HG03439 (cell line): ENCODE data around the gene FBXL20.
"Not testable (repeated sequence)": the region's sequence is repeated elsewhere in the genome, so short reads cannot be mapped to it uniquely, and the experiment has no call there.

Source experiments
- ATAC-seq: cut with Tn5 transposase; IDR thresholded peaks from one replicate; pipeline ENCODE4 v1.9.1; 2021; ENCODE audit warnings: mild to moderate bottlenecking, moderate library complexity; ENCODE audit not compliant: unreplicated experiment

Gene FBXL20

GRCh38 chr17:39261286-39261685 is 140.1 kb downstream of the FBXL20 start:
- no peak for ATAC-seq

GRCh38 chr17:39252788-39253460 is 148.5 kb downstream of the FBXL20 start:
- ATAC-seq: no peak

GRCh38 chr17:39251997-39252396 is 149.4 kb downstream of the FBXL20 start:
- ATAC-seq: no peak

GRCh38 chr17:39250076-39250475 is 151.3 kb downstream of the FBXL20 start:
- ATAC-seq: not testable (repeated sequence)

- no peak for ATAC-seq
Observed at GRCh38 chr17:39246274-39246673, 155.2 kb downstream of the FBXL20 start.

- no peak for ATAC-seq
Observed at GRCh38 chr17:39244600-39245570, 156.5 kb downstream of the FBXL20 start.

GRCh38 chr17:39244016-39244599 is 157.3 kb downstream of the FBXL20 start:
- ATAC-seq: no peak

- ATAC-seq: no peak
Observed at GRCh38 chr17:39243155-39243554, 158.3 kb downstream of the FBXL20 start.

GRCh38 chr17:39240631-39241030 is 160.8 kb downstream of the FBXL20 start:
- ATAC-seq: no peak

- ATAC-seq: no peak
Observed at GRCh38 chr17:39239640-39240314, 161.6 kb downstream of the FBXL20 start.

GRCh38 chr17:39238311-39238972 is 163.0 kb downstream of the FBXL20 start:
- no peak for ATAC-seq

- no peak for ATAC-seq
Observed at GRCh38 chr17:39237586-39237985, 163.8 kb downstream of the FBXL20 start.

- ATAC-seq: no peak
Observed at GRCh38 chr17:39236981-39237441, 164.4 kb downstream of the FBXL20 start.

GRCh38 chr17:39236450-39236927 is 164.9 kb downstream of the FBXL20 start:
- no peak for ATAC-seq

GRCh38 chr17:39235555-39236449 is 165.6 kb downstream of the FBXL20 start:
- ATAC-seq: no peak

GRCh38 chr17:39231591-39232551 is 169.6 kb downstream of the FBXL20 start:
- ATAC-seq: no peak

- ATAC-seq: no peak
Observed at GRCh38 chr17:39231091-39231561, 170.3 kb downstream of the FBXL20 start.

GRCh38 chr17:39230361-39230760 is 171.1 kb downstream of the FBXL20 start:
- ATAC-seq: no peak
